Activated CD4-positive, alpha-beta T cell treated with anti-CD3 and anti-CD28 coated beads for 36 hours (primary cell): ENCODE measurements around the gene FLYWCH1. TPM values are rescaled to one million over a fixed set of nuclear protein-coding genes. Genes with fewer than 3 reads are reported as not detected.

Experiments
- ATAC-seq: fragments of 200-7000 bp; cut with Tn5 transposase; one replicate; pipeline ENCODE4 v1.10.0; 2021; ENCODE audit warnings: mild to moderate bottlenecking, moderate library complexity
- CTCF ChIA-PET: fragments of 350-600 bp; sonication (Branson Sonifier 250); formaldehyde crosslinking; loops from one replicate; lab custom pipeline; 2021; ENCODE audit warnings: antibody characterized with exemption; lab: Charles Lee
- POLR2A ChIA-PET: fragments of 350-600 bp; sonication (Branson Sonifier 250); formaldehyde crosslinking; loops from one replicate; lab custom pipeline; 2021; ENCODE audit warnings: antibody characterized with exemption, inconsistent platforms; lab: Charles Lee
- DNase-seq: peaks from one replicate; pipeline ENCODE4 v3.0.0-alpha.2; 2020
- H3K27ac Mint-ChIP-seq: one replicate; pipeline ENCODE4 v1.8.0; 2021; ENCODE audit warnings: mixed read lengths
- H3K27me3 Mint-ChIP-seq: one replicate; pipeline ENCODE4 v1.8.0; 2021; ENCODE audit warnings: mixed read lengths
- H3K36me3 Mint-ChIP-seq: one replicate; pipeline ENCODE4 v1.8.0; 2021; ENCODE audit warnings: low read depth, mixed read lengths
- H3K4me1 Mint-ChIP-seq: one replicate; pipeline ENCODE4 v1.8.0; 2021; ENCODE audit warnings: mixed read lengths
- H3K4me3 Mint-ChIP-seq: one replicate; pipeline ENCODE4 v1.8.0; 2021; ENCODE audit warnings: mild to moderate bottlenecking, moderate library complexity, mixed read lengths
- H3K9me3 Mint-ChIP-seq: one replicate; pipeline ENCODE4 v1.8.0; 2021; ENCODE audit warnings: low read depth, mixed read lengths
- intact Hi-C, 2 experiments: fragments of 100-400 bp; cut with DNase I in 1 of 2; cut with micrococcal nuclease in 1 of 2; formaldehyde crosslinking; loops; one replicate each; pipeline versions ENCODE4 v1.14.2 to v1.15.1; 2022 to 2024; cut with DNase I, micrococcal nuclease
- total RNA-seq, 2 experiments: library from RNA; stranded (reverse); gene quantifications; one replicate each; pipeline ENCODE4 v1.2.3, GENCODE V29; 2021

Gene FLYWCH1
- total RNA-seq, 2 experiments from 2014 or later: 26.6 to 37.9 TPM

DNA sequence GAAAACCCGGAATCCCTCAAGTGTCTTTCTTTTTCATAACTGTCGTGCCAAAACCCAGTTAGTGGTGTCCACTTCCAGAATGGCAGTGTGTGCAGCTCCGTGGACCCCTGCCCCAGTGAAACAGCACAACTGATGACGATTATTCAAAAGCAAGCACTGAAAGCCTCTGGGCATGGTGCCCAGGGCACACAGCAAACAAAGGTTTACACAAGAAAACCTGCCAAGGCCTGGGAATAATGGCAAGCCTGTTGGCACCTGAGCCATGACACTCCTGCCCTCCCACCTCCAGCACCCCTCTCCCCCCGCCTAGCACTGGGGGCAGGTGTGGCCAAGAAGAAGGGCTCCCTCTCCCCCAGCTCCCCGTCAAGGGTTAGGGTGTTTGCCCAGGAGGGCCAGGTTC, 65.7 kb downstream of the FLYWCH1 start:
- Mint-ChIP-seq H3K27ac (no peak overlapping the region), H3K9me3 (no peaks in the 10 kb centered on the region), H3K36me3 (peaks cover 38% of the 10 kb centered on the region), H3K4me3 (no peak overlapping the region), H3K27me3 (peaks cover 2% of the 10 kb centered on the region), H3K4me1 (peaks cover 3% of the 10 kb centered on the region)
- ATAC-seq: no peak
- DNase-seq: no peak
- intact Hi-C loops: no loop called here
- CTCF ChIA-PET: interaction anchor here (0.9 to 1.3 kb wide), 3 partner anchors 17 to 66 kb away, joined by 3 to 5 read pairs (median 4); partner anchors contain the start of gene FLYWCH1
- POLR2A ChIA-PET: interaction anchor here (0.9 to 1.1 kb wide), 2 partner anchors 8 to 71 kb away, joined by 3 read pairs; partner anchors contain the start of gene PAQR4

DNA sequence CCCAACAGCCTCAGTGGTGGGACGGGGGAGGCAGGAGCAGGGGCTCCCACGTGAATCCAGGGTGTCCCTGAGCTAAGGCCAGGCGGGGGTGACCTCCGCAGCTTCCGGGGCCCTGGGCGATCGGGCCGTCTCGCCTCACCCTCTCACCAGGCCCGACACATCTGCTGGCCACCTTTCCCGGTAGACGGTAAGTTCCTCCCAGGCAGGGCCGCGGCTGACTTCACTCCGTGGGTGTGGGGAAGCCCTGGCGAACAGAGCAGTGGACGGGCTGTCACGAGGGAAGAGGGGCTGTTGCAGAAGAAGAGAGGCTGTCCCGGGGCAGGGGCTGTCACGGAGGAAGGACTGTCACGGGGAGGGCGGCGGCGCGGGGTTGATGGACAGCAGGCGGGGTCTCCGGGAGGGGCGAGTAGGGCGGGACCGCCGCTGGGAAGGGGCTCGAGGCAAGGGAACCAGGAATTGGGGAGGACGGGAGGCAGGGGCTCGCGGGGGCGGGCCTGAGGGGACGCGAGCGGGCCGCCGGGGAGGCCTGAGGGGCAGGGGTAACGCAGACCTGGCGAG, 68.0 kb downstream of the FLYWCH1 start:
- Mint-ChIP-seq H3K4me3 (peak overlapping the region; percentile 87), H3K36me3 (peaks cover 29% of the 10 kb centered on the region), H3K27ac (peak overlapping the region; percentile 74), H3K27me3 (peaks cover 2% of the 10 kb centered on the region), H3K9me3 (no peaks in the 10 kb centered on the region), H3K4me1 (peaks cover 6% of the 10 kb centered on the region)
- intact Hi-C loops: loop anchor here (1.0 to 5.0 kb wide), 11 partner anchors 9 to 258 kb away; partner anchors contain the start of genes FLYWCH1 (in 1 of the 2), PAQR4 (in 1 of the 2), SRRM2 (in 1 of the 2) and THOC6 (in 1 of the 2)
- ChIA-PET POLR2A (interaction anchor here (0.6 to 1.2 kb wide), 2 partner anchors 8 to 111 kb away, joined by 5 read pairs; no protein-coding TSS in a partner anchor), CTCF (interaction anchor here (0.8 to 1.7 kb wide), 4 partner anchors 10 to 140 kb away, joined by 3 to 7 read pairs (median 4); no protein-coding TSS in a partner anchor)
- DNase-seq (peak; percentile 55), ATAC-seq (peak; percentile 5)

DNA sequence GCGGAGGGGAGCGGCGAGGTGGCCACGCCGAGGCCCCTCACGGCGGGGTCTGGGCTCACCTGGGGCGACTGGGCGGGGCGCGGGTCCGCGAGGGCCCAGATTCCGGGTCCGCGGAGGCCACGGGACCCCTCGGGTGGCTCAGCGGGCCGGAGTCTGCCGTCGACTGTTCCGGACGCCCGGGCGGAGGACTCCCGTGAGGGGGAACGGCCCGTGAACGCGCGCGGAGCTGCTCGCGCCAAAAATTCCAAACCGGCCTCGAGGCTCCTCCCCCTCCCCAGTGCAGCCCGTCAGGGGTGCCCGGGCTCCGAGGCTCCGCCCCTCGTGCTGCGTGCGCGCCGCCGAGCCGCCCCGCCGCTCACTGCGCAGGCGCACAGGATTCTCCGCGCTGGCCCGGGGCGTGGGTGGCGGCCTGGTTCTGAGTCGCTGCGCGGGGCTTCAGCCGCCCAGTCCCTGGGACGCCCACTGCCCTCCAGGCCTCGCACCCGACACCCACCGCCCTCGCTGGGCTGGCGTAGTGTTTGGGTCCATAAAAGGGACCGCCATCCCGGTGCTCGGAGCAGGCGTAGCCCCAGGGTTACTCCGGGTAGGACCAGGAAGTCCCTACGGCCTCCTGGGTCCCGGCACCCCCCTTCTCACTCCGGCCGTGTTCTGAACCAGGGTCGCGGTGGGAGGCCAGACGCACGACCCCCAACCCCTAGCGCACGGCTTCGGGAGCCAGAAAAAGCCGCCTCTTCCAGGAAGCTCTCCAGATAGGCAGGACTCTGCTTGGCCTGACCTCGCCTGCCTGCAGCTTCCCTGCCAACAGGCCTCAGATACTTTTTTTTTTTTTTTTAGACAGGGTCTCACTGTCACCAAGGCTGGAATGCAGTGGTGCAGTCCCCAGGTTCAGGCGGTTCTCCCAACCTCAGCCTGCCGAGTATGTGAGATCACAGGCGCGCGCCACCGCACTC, 68.8 kb downstream of the FLYWCH1 start, which contains the start of gene PKMYT1:
Gene PKMYT1, minus strand, starts transcription at position 220 of the 950 bp plus-strand sequence. CDS start 789 bp downstream, outside the sequence.
- peaks cover 2% of the 10 kb centered on the region for H3K27me3 Mint-ChIP-seq
- H3K36me3 Mint-ChIP-seq: peaks cover 27% of the 10 kb centered on the region
- peak within 1 kb of the TSS; percentile 87 for H3K4me3 Mint-ChIP-seq
- intact Hi-C loops: loop anchor here (1.0 to 5.0 kb wide), 11 partner anchors 10 to 259 kb away; partner anchors contain the start of genes FLYWCH1 (in 1 of the 2), PAQR4 (in 1 of the 2), SRRM2 (in 1 of the 2) and THOC6 (in 1 of the 2)
- ATAC-seq (peak; percentile 91), DNase-seq (peak; percentile 97)
- POLR2A ChIA-PET: interaction anchor here (0.6 to 1.2 kb wide), 3 partner anchors 9 to 110 kb away, joined by 3 to 5 read pairs (median 5); no protein-coding TSS in a partner anchor
- CTCF ChIA-PET: interaction anchor here (0.8 to 1.7 kb wide), 5 partner anchors 10 to 141 kb away, joined by 3 to 7 read pairs (median 4); partner anchors contain the start of gene PAQR4
- H3K9me3 Mint-ChIP-seq: no peaks in the 10 kb centered on the region
- H3K4me1 Mint-ChIP-seq: peaks cover 6% of the 10 kb centered on the region
- peak within 1 kb of the TSS; percentile 84 for H3K27ac Mint-ChIP-seq

GRCh38 chr16:2981177-2981898, 69.6 kb downstream of the FLYWCH1 start:
- intact Hi-C loops: loop anchor here in 1 of 2 experiments (5.0 kb wide), 1 partner anchor 126 kb away; no protein-coding TSS in a partner anchor

GRCh38 chr16:2981899-2982250, 70.1 kb downstream of the FLYWCH1 start:
- Mint-ChIP-seq H3K4me1 (peaks cover 6% of the 10 kb centered on the region), H3K36me3 (peaks cover 22% of the 10 kb centered on the region), H3K27ac (peak overlapping the region; percentile 82), H3K9me3 (no peaks in the 10 kb centered on the region), H3K27me3 (peaks cover 2% of the 10 kb centered on the region), H3K4me3 (peak overlapping the region; percentile 87)
- DNase-seq (no peak), ATAC-seq (no peak)
- ChIA-PET CTCF (interaction anchor here (0.7 to 0.9 kb wide), 3 partner anchors 20 to 50 kb away, joined by 3 read pairs; no protein-coding TSS in a partner anchor), POLR2A (no interaction called here)
- intact Hi-C loops: loop anchor here in 1 of 2 experiments (5.0 kb wide), 1 partner anchor 125 kb away; no protein-coding TSS in a partner anchor

More at GRCh38 chr16:2981177-2981898, 69.6 kb downstream of the FLYWCH1 start:
- peak overlapping the region; percentile 84 for H3K27ac Mint-ChIP-seq
- peaks cover 23% of the 10 kb centered on the region for H3K36me3 Mint-ChIP-seq
- DNase-seq: no peak
- H3K4me3 Mint-ChIP-seq: peak overlapping the region; percentile 87
- H3K27me3 Mint-ChIP-seq: peaks cover 2% of the 10 kb centered on the region
- H3K9me3 Mint-ChIP-seq: no peaks in the 10 kb centered on the region
- ChIA-PET POLR2A (no interaction called here), CTCF (interaction anchor here (0.7 to 1.7 kb wide), 5 partner anchors 12 to 51 kb away, joined by 3 to 7 read pairs (median 3); partner anchors contain the start of gene PAQR4)
- no peak for ATAC-seq
- H3K4me1 Mint-ChIP-seq: peaks cover 6% of the 10 kb centered on the region

DNA sequence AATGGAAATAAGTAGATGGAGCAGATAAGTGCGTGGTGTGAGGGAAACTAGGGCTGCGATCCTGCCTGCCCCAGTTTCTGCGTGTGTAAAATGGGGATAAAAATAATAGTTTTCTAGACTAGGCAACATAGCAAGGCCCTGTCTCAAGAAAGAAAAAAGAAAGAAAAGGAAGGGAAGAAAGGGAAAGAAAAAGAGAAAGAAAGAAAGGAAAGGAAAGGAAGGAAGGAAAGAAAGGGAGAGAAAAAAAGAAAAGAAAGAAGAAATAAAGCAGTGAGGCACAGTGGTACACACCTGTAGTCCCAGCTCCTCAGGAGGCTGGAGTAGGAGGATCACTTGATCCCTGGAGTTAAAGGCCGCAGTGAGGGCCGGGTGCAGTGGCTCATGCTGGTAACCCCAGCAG, 70.7 kb downstream of the FLYWCH1 start:
- H3K27ac Mint-ChIP-seq: no peak overlapping the region
- POLR2A ChIA-PET: no interaction called here
- H3K4me3 Mint-ChIP-seq: no peak overlapping the region
- H3K27me3 Mint-ChIP-seq: peaks cover 2% of the 10 kb centered on the region
- no peak for ATAC-seq
- no peak for DNase-seq
- intact Hi-C loops: loop anchor here in 1 of 2 experiments (5.0 kb wide), 1 partner anchor 125 kb away; no protein-coding TSS in a partner anchor
- H3K36me3 Mint-ChIP-seq: peaks cover 17% of the 10 kb centered on the region
- CTCF ChIA-PET: interaction anchor here (0.8 to 1.1 kb wide), 2 partner anchors 12 to 20 kb away, joined by 3 to 4 read pairs; no protein-coding TSS in a partner anchor
- no peaks in the 10 kb centered on the region for H3K9me3 Mint-ChIP-seq
- H3K4me1 Mint-ChIP-seq: peaks cover 6% of the 10 kb centered on the region

DNA sequence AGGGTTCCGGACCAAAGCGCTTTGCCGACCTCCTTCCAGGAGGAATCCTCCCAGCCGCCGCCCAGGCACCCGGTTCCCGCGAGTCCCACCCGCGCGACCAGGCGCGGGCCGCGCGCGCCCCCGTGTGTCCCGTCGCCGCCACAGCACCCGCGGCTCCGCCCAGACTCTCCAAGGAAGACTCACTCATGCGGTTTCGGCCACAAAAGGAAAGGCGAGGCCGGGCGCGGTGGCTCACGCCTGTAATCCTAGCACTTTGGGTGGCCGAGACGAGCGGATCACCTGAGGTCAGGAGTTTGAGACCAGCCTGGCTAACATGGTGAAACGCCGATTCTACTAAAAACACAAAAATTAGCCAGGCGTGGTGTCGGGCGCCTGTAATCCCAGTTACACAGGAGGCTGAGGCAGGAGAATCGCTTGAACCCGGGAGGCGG, 72.0 kb downstream of the FLYWCH1 start:
- ChIA-PET CTCF (interaction anchor here (0.7 kb wide), 1 partner anchor 134 kb away, joined by 6 read pairs; no protein-coding TSS in a partner anchor), POLR2A (no interaction called here)
- DNase-seq (peak; percentile 88), ATAC-seq (peak; percentile 57)
- Mint-ChIP-seq H3K36me3 (peaks cover 8% of the 10 kb centered on the region), H3K4me3 (peak overlapping the region; percentile 41), H3K27ac (no peak overlapping the region), H3K27me3 (peaks cover 2% of the 10 kb centered on the region), H3K9me3 (no peaks in the 10 kb centered on the region), H3K4me1 (peaks cover 6% of the 10 kb centered on the region)
- intact Hi-C loops: loop anchor here in 1 of 2 experiments (1.0 to 5.0 kb wide), 3 partner anchors 21 to 124 kb away; no protein-coding TSS in a partner anchor

DNA sequence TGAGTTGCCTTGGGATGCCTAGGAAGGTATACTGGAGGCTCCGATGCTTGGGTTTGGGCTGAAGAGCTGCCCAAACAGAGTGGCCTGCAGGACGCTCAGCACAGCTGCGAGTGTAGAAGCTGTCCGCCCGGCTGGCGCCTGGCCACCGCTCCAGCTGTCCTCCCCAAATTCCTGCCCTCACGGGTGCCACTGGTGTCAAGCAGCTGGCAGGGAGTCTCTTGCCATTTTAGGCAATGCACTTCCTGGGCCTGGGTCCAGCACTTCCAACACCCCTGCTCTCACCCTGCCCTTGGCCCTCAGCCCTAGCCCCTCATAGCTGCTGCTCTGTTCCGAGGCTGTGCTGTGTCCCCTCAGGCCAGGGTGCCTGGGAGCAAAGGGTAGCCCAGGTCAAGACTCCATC, 73.7 kb downstream of the FLYWCH1 start:
- H3K4me3 Mint-ChIP-seq: no peak overlapping the region
- intact Hi-C loops: no loop called here
- no peak for ATAC-seq
- H3K4me1 Mint-ChIP-seq: peaks cover 6% of the 10 kb centered on the region
- POLR2A ChIA-PET: no interaction called here
- H3K36me3 Mint-ChIP-seq: peaks cover 2% of the 10 kb centered on the region
- peaks cover 2% of the 10 kb centered on the region for H3K27me3 Mint-ChIP-seq
- CTCF ChIA-PET: interaction anchor here (1.2 kb wide), 2 partner anchors 10 to 15 kb away, joined by 3 read pairs; no protein-coding TSS in a partner anchor
- no peak overlapping the region for H3K27ac Mint-ChIP-seq
- no peaks in the 10 kb centered on the region for H3K9me3 Mint-ChIP-seq
- DNase-seq: no peak

GRCh38 chr16:2985893-2986355, 74.2 kb downstream of the FLYWCH1 start:
- ATAC-seq (no peak), DNase-seq (no peak)
- no peak overlapping the region for H3K4me3 Mint-ChIP-seq
- peaks cover 6% of the 10 kb centered on the region for H3K4me1 Mint-ChIP-seq
- intact Hi-C loops: no loop called here
- H3K36me3 Mint-ChIP-seq: peaks cover 2% of the 10 kb centered on the region
- no peak overlapping the region for H3K27ac Mint-ChIP-seq
- ChIA-PET CTCF (interaction anchor here (0.7 to 1.6 kb wide), 3 partner anchors 16 to 42 kb away, joined by 3 read pairs; no protein-coding TSS in a partner anchor), POLR2A (no interaction called here)
- no peaks in the 10 kb centered on the region for H3K9me3 Mint-ChIP-seq
- H3K27me3 Mint-ChIP-seq: peaks cover 2% of the 10 kb centered on the region
